Activated T-helper 2 cell treated with anti-CD3 and anti-CD28 coated beads, Interferon-gamma antibody, Interleukin-2, Interleukin-4, amounts not matched to agents 10 μg/mL and 5 μg/mL and 100 μg/mL, durations not matched to agents 14 hours and 24 hours and 36 hours (primary cell): ENCODE results near the gene GSTM5. TPM values are rescaled to one million over a fixed set of nuclear protein-coding genes. Genes with fewer than 3 reads are reported as not detected.
"Not testable (repeated sequence)": the region's sequence is repeated elsewhere in the genome, so short reads cannot be mapped to it uniquely, and the experiment has no call there.

Experiments used
- DNase-seq: peaks from one replicate; pipeline ENCODE4 v3.0.0; 2021; ENCODE audit warnings: low spot score
- H3K27ac Mint-ChIP-seq: one replicate; pipeline ENCODE4 v1.8.0; 2021; ENCODE audit warnings: mixed read lengths
- H3K27me3 Mint-ChIP-seq: one replicate; pipeline ENCODE4 v1.8.0; 2021; ENCODE audit warnings: low read depth, mixed read lengths
- H3K36me3 Mint-ChIP-seq: one replicate; pipeline ENCODE4 v1.8.0; 2021; ENCODE audit warnings: low read depth, mixed read lengths
- H3K4me1 Mint-ChIP-seq: one replicate; pipeline ENCODE4 v1.8.0; 2021; ENCODE audit warnings: low read depth, mixed read lengths
- H3K4me3 Mint-ChIP-seq: one replicate; pipeline ENCODE4 v1.8.0; 2021; ENCODE audit warnings: low read depth, mild to moderate bottlenecking, moderate library complexity, mixed read lengths
- H3K9me3 Mint-ChIP-seq: one replicate; pipeline ENCODE4 v1.8.0; 2021; ENCODE audit warnings: mixed read lengths
- intact Hi-C: fragments of 100-400 bp; cut with micrococcal nuclease; formaldehyde crosslinking; loops from one replicate; pipeline ENCODE4 v1.15.1; 2023
- total RNA-seq: library from RNA; stranded (reverse); gene quantifications from 2 replicates; pipeline ENCODE4 v1.2.3, GENCODE V29; 2022

GSTM5 gene
- total RNA-seq, 1 donor from 2014 or later, result 0.09 TPM

DNA sequence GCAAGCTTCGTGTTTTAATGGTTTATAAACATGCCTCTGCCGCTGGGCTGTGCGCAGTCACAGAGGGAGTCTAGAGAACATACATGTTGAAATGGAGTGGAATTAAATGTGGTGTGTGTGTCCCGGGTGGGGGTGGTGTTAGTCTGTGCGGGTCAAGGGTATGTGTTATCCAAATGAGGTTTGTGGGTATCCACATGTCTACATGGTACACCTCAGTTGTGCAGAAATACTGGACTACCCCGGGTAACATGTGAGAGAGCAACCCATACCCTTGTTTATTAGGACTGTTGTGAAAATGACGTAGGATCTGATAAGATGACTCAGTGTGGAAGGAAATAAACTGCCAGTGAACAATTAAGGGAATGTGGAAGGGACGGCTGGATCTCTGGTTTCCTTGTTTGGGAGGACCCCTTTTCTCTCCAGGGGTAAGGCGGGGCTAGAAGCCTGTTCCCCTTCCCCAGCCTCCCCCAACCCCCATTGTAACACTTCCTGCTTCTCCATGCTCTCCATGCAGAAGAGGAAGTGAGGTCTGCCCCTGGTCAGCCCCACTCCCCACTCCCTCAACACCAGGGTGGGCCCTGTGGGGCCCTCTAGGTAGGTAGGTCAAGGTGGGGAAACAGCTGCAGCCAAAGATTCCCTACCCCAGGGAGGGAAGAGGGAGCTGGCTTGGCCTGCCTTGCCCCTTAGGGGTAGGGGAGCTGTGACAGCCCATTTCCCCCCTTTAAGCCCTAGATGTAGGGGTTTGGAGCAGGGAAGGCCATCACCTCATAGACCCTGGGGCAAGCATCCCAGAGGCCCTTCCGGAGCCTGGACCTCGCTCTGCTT lies 51.0 kb downstream of the GSTM5 start:
- no peak for DNase-seq
- Mint-ChIP-seq H3K36me3 (no peaks in the 10 kb centered on the region), H3K27me3 (no peaks in the 10 kb centered on the region), H3K4me3 (no peak overlapping the region), H3K9me3 (no peaks in the 10 kb centered on the region), H3K27ac (no peak overlapping the region), H3K4me1 (peaks cover 1% of the 10 kb centered on the region)
- intact Hi-C loops, result no loop called here

DNA sequence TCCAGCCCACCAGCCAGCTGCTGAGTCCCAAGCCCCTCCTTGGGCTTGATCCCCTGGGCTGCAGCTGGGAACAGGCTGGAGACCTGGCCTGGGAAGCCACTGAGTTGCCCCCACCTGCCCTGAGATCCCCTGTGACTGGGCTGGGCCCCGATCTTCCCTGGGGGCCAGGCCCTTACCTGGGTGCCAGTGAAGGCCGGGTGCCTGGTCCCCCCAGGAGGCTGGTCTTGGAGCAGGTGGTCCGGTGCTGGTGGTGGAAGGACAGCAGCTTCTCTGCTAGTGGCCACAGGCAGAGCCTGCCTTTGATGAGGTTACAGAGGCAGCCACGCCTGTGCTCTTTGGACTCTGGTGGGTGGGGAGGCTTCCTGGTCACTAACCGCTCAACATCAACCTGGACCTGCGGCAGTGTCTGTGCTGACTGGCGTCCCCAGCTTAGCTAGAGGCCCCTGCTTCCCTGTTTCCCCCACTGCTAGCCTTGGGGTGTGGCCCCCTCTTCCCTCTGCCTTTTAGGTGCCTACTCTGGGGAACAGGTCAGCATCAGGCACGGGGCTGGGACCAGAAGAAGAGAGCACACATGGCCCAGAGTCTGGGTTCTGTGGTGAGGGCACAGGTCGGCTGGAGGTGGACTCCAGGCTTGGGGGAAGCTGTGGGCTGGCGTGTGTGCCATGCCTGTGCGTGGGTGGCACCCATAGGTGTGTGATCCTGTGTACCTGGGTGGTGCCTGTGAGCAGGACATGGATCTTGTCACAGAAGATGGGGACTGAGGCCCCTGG lies 51.8 kb downstream of the GSTM5 start, which contains the start of gene EPS8L3:
Gene EPS8L3, minus strand, starts transcription at position 278 of the 770 bp plus-strand sequence. CDS start 2,174 bp downstream, outside the sequence.
- no peak within 1 kb of the TSS for H3K27ac Mint-ChIP-seq
- no peaks in the 10 kb centered on the region for H3K9me3 Mint-ChIP-seq
- no peaks in the 10 kb centered on the region for H3K36me3 Mint-ChIP-seq
- peaks cover 1% of the 10 kb centered on the region for H3K4me1 Mint-ChIP-seq
- DNase-seq, result no peak
- intact Hi-C loops, result no loop called here
- H3K27me3 Mint-ChIP-seq, result no peaks in the 10 kb centered on the region
- H3K4me3 Mint-ChIP-seq, result no peak within 1 kb of the TSS

DNA sequence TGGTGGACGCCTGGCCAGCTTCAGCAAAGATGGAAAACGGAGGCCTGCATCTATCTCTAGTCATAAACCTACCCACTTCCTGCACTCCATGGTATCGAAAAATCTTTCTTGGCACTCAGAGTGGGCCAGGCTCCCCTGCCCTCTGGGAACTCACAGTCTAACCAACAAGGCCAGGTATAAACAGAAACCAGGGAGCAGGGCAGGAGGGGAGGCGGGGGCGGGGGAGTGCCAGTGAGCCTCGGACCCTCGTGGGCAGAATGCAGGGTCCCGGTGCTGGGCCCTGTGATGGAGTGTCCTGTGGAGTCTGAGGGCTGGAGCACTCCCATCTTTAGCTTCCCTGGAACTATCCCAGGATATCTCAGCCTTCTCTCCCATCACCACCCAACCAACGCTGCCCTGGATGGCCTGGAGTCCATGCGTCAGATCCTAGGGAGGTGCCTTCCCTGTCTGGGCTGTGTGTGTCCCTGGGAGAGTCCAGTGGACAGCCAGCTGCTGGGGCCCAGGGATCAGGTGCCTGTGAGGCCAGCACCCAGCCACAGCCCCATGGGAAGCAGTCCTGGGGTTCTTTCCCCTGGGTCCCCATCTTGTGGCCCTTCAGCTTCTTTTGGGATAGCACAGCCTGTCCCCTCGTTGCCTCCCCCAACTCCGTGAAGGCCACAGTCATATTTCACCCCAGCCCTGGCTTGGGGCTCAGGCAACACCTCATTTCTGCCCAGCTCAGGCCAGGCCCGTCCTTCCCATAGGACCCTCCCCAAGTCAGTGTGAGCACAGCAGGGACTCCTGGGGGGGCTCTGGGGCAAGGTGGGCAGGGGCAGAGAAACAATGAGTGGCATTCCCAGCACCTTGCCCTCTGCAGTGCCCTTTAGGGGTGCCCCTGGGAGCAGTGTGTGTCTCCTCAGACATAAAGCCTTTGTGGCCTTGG lies 52.8 kb downstream of the GSTM5 start:
- no peaks in the 10 kb centered on the region for H3K27me3 Mint-ChIP-seq
- intact Hi-C loops, result no loop called here
- no peaks in the 10 kb centered on the region for H3K9me3 Mint-ChIP-seq
- DNase-seq, result no peak
- H3K27ac Mint-ChIP-seq, result no peak overlapping the region
- H3K4me1 Mint-ChIP-seq, result peaks cover 5% of the 10 kb centered on the region
- H3K4me3 Mint-ChIP-seq, result no peak overlapping the region
- no peaks in the 10 kb centered on the region for H3K36me3 Mint-ChIP-seq

DNA sequence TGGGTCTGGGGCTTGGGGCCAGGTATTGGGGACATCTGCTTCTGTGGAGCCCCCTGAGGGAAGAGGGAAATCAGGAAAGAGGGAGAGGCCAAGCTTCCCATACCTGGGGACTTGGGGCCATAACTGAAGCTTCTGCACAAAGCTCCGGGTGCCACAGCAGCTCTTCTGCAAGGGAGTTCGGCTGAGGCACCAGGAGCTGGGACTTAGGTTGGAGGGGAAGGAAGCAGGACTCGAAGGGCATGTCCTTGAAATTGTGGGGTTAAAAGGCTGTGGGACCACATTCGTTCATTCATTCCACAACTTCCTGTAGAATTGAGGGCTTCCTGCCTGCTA lies 53.4 kb downstream of the GSTM5 start:
- H3K4me3 Mint-ChIP-seq, result no peak overlapping the region
- no peak for DNase-seq

DNA sequence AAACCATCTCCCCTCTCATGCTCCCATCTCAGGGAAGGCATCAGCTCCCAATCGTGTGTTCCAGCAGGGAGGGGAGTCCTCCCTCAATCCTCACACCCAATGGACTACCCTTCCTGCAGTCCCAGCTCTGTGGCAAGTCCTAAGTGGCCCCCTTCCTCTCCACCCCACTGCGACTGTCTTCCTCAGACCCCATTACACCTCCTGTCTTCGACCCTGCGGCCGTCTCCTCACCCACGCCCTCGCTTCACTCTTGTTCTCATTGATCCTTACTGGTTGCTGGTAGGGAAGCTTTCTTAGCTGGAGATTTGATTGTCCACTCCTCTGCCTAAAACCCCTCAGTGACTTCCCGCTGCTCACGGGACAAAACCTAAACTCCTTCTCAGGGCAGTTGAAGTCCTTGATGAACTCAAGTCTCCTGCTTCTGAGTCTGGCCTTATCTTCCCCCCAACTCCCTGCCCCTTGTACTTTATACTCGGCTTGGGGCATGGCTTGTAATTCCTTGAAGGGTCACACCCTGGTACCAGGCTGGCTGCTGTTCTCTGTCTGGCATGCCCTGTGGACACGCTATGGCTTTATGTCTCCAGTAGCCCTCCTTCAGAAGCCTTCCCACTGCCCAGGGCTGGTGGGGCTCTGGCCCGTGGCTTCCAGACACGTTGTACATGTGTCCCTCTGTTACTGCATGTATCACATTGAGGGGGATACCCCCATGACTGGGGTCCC lies 54.0 kb downstream of the GSTM5 start:
- H3K27me3 Mint-ChIP-seq, result no peaks in the 10 kb centered on the region
- no peak overlapping the region for H3K4me3 Mint-ChIP-seq
- H3K36me3 Mint-ChIP-seq, result no peaks in the 10 kb centered on the region
- H3K27ac Mint-ChIP-seq, result no peak overlapping the region
- no peak for DNase-seq
- H3K9me3 Mint-ChIP-seq, result no peaks in the 10 kb centered on the region
- H3K4me1 Mint-ChIP-seq, result peaks cover 5% of the 10 kb centered on the region
- intact Hi-C loops, result no loop called here

More for the DNA sequence above, 53.4 kb downstream of the GSTM5 start:
- intact Hi-C loops, result no loop called here
- H3K27ac Mint-ChIP-seq, result no peak overlapping the region
- H3K4me1 Mint-ChIP-seq, result peaks cover 5% of the 10 kb centered on the region
- H3K36me3 Mint-ChIP-seq, result no peaks in the 10 kb centered on the region
- no peaks in the 10 kb centered on the region for H3K9me3 Mint-ChIP-seq
- H3K27me3 Mint-ChIP-seq, result no peaks in the 10 kb centered on the region

DNA sequence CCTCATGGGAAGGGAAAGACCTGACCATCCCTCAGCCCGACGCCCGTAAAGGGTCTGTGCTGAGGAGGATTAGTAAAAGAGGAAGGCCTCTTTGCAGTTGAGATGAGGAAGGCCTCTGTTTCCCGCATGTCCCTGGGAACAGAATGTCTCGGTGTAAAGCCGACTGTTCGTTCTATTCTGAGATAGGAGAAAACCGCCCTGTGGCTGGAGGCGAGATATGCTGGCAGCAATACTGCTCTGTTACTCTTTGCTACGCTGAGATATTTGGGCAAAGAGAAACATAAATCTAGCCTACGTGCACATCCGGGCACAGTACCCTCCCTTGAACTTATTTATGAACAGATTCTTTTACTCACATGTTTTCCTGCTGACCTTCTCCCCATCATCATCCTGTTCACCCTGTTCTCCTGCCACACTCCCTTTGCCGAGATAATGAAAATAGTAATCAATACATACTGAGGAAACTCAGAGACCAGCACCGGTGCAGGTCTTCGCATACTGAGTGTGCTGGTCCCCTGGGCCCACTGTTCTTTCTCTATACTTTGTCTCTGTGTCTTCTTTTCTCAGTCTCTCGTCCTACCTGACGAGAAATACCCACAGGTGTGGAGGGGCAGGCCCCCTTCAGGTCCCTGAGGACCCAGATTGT lies 55.1 kb downstream of the GSTM5 start:
- H3K4me1 Mint-ChIP-seq, intact Hi-C loops, H3K27ac Mint-ChIP-seq, H3K36me3 Mint-ChIP-seq, H3K9me3 Mint-ChIP-seq, H3K27me3 Mint-ChIP-seq, H3K4me3 Mint-ChIP-seq, DNase-seq: not testable (repeated sequence)

Other genes starting within 250 kb of the GSTM5 start
- gene SYPL2, start 245.7 kb upstream of the GSTM5 start, total RNA-seq, result 0.11 TPM in 1 of 2 replicates, not detected in the other
- 11.9 and 12.9 TPM in 2 replicates for gene ATXN7L2, start 228.3 kb upstream of the GSTM5 start, total RNA-seq
- gene CYB561D1, start 218.2 kb upstream of the GSTM5 start, total RNA-seq, result 11.1 and 13.6 TPM in 2 replicates
- gene AMIGO1, start 202.5 kb upstream of the GSTM5 start, total RNA-seq, result 0.66 and 0.92 TPM in 2 replicates
- gene GPR61, start 172.4 kb upstream of the GSTM5 start, total RNA-seq, result 0.43 TPM in 1 of 2 replicates, not detected in the other
- 8.9 and 9.4 TPM in 2 replicates for gene GNAI3, start 163.6 kb upstream of the GSTM5 start, total RNA-seq
- gene GNAT2, start 92.6 kb upstream of the GSTM5 start, total RNA-seq, result 0.18 TPM in 1 of 2 replicates, not detected in the other
- 77.5 and 78.4 TPM in 2 replicates for gene AMPD2, start 92.4 kb upstream of the GSTM5 start, total RNA-seq
- 13.6 and 13.9 TPM in 2 replicates for gene GSTM4, start 56.2 kb upstream of the GSTM5 start, total RNA-seq
- gene GSTM2, start 44.2 kb upstream of the GSTM5 start, total RNA-seq, result 30.1 and 32.3 TPM in 2 replicates
- gene GSTM1, start 24.4 kb upstream of the GSTM5 start, total RNA-seq, result 112 and 113 TPM in 2 replicates
- gene GSTM3, start 28.8 kb downstream of the GSTM5 start, total RNA-seq, result 11.2 and 13.6 TPM in 2 replicates
- gene EPS8L3, start 51.7 kb downstream of the GSTM5 start, total RNA-seq, result not detected in 2 replicates
- gene CSF1, start 198.6 kb downstream of the GSTM5 start, total RNA-seq, result 251 and 252 TPM in 2 replicates